Stimulated activated CD4-positive, alpha-beta T cell treated with anti-CD3 and anti-CD28 coated beads, Interleukin-15, amount 100 ng/mL, for 1 hour (primary cell): Measurements from ENCODE around the gene IVL.

Experiments used
- DNase-seq, 2 donors: peaks; one replicate each; pipeline ENCODE4 v3.0.0-alpha.2; 2020; ENCODE audit warnings: low read depth in 1 of 2, low spot score in 1 of 2

Gene IVL

GRCh38 chr1:152888126-152888525, 20.2 kb upstream of the IVL start:
- DNase-seq: no peak

- DNase-seq: no peak
These were observed 9.3 kb upstream of the IVL start for GRCh38 chr1:152899027-152899426.

DNA sequence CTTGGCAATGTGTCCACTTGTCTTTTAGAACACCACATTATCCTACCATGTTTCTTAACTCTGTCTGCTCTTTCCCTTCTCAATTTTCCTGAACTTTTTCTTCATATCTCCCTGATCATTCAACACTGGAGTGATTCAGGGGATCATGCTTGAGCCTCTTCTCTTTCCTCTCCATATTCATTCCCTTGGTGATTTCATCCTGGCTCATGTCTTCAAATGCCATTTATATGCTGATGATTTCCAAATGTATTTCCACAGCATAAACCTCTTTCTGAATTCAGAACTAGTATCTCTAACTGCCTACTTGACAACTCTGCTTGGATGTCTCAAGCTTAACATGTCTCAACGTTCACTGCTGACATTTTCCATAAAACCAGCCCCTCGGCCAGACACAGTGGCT, 8.5 kb upstream of the IVL start:
- DNase-seq: no peak

DNA sequence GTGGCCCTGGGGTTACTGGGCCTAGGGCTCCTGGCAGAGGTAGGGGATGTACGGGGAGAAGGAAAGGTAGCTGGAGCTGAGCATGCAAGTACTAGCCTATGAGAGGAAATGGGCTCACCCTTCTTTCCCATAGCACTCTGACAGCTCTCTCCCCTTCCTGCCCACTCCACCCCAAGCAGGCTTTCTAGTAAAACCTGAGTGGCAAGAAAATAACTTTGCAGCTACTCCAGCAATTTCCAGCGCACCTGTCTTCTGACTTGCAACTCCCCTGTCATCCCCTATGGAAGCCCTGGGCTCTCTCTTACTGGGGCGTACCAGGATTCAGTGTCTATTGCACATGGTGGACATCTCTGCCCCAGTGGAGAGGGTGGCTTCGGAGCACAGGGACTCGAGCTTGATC, 6.7 kb upstream of the IVL start:
- DNase-seq: no peak

GRCh38 chr1:152902636-152903035, 5.7 kb upstream of the IVL start:
- DNase-seq: no peak

GRCh38 chr1:152904688-152905440, 3.5 kb upstream of the IVL start:
- DNase-seq: no peak

DNA sequence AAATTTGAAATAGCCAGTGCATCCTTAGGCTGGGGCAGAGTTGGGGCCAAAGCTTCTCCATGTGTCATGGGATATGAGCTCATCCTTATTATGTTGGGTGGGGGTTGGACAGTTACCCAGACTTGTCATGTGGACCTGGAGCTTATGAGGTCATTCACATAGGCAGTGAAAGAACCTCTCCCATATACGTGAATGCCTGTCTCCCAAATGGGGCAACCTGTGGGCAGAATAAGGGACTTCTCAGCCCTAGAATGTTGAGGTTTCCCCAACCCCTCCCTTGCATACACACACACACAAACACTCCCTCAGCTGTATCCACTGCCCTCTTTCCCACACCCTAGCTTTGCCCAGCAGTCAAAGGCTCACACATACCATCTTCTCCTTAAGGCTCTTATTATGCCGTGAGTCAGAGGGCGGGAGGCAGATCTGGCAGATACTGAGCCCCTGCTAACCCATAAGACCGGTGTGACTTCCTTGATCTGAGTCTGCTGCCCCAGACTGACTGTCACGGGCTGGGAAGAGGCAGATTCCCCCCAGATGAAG, 2.3 kb upstream of the IVL start:
- DNase-seq: no peak

DNA sequence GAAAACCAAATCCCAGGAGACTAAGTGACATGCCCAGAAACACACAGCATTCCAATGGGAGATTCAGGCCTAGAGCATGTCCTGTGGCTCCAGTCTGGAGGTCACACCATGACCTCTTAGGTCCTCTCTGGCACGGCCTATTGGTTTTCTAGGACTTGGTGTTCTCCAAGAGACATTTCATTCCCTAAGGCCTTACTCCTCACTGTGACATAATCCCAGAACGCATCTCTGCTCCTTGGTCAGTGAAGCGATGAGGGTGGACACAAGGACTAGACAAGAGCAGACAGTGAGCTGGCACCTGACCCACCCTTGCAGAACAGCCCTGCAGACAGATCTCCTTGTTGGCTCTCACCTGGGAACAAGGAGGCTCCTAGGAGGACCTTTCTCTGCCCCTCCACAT, 860 bp downstream of the IVL start:
- DNase-seq: no peak

GRCh38 chr1:152912471-152912870, 4.1 kb downstream of the IVL start:
- no peak for DNase-seq

- DNase-seq: no peak
These were observed 4.6 kb downstream of the IVL start for GRCh38 chr1:152912900-152913299.

- DNase-seq: no peak
These were observed 9.4 kb downstream of the IVL start for GRCh38 chr1:152917794-152918193.

GRCh38 chr1:152919071-152919470, 10.7 kb downstream of the IVL start:
- DNase-seq: no peak

DNA sequence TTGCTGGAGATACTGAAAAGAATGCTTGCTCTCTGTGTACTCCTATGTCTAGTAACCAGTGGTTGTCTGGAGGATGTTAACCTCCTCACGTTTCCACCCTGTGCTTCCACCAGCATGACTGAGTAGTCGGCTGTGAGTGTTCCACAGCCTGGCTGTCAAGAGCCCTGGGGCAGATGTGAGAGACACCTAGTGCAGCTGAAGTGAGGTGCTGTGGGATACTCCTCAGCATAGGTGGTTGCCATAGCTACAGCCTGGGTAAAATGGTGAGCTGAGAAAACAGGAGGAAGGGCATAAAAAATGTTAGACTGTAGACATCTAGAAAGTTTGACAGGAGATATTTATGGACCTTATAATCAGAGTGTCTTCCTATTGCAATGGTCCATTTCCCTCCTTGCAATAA, 15.8 kb downstream of the IVL start:
- no peak for DNase-seq

DNA sequence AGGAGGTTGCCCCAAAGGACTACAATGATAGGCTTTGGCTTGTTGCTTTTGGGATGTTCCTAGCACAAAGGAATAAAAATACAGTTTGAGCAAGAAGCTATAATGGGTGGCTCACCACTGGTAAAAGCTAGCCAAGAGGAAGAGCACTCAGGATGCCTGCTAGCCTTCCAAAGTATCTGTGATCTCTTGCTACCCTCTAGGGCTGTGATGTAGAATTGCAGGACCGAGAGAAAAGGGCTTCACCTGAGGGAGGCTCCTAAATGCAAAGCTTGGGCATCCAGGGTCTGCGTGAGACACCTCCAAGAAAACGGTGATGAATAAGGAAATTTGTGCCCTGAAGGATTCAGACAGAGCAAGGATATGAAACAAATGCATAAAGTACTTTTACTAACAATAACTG, 17.7 kb downstream of the IVL start:
- no peak for DNase-seq

DNA sequence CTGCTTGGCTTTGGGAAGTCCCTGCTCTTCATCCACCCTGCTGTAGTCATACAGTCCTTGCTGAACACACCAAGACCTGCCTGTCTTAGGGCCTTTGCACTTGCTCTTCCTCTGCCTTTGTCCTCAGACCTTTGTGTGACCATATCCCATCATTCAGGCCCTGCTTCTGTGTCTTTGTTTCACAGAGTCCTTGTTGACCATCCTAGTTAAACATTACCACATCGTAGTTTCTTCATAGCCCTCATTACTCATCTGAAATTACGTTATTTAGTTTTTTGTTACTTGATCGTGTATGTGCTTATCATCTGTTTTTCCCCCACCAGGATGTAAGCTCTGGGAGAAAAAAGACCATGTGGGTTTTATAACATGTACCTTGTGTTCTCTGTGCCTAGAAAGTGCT, 20.3 kb downstream of the IVL start:
- DNase-seq: no peak

DNA sequence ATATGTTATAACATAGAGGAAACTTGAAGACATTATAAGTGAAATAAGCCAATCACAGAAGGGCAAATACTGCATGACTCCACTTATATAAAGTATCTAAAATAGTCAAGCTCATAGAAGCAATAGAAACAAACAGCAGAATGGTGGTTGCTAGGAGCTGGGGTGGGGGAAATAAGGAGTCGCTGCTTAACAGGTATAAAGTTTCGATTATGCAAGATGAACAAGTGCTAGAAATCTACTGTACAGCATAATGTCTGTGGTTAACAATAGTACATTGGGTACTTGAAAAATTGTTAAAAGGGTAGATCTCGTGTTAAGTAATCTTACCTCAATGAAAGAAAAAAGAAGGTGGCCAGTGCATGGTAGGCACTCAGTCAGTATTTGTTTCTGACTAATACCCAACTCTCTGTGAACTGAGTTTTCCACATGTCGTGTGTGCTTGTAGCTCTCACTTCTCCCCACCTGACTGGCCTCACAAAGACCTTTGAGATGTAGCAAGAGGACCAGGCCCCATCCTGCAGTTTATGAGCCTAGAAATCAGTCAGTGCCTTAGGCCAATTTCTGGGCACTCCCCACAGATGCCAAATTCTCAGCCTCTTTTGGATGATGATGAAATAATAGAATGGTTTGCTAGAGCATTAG, 23.9 kb downstream of the IVL start:
- DNase-seq: no peak

GRCh38 chr1:152933196-152933595, 24.9 kb downstream of the IVL start:
- DNase-seq: no peak

- DNase-seq: no peak
These were observed 32.3 kb downstream of the IVL start for GRCh38 chr1:152940614-152941013.

DNA sequence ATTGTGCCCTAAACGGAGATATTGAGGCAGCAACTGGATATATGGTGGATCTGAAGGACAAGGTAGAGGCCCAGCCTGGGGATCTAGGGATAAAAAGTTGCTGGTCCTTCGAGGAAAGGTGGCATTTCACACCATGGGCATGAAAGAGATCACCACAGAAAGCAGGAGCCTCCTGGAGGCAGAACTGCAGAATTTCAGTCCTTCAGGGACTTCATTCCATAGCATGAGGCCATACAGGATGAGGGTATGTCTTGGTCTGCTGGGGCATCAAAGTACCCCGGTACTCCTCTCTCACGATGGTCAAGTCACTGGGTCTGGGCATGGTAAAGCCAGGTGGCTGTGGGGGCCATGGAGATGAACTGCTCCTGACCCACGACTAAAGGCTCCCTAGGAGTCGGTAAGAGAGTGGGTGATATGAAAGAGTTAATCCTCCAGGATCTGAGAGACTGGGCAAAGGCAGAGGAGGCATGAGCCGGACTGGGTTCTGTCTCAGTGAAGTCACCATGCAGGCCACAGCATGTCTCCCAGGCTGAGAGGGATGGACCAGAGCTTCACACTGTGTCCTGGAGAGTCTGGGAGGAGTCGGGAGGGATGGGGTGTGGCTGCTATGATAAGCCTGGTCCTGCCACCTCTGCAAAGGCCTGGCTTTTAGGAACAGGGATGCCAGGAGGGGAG, 32.8 kb downstream of the IVL start:
- DNase-seq: no peak

DNA sequence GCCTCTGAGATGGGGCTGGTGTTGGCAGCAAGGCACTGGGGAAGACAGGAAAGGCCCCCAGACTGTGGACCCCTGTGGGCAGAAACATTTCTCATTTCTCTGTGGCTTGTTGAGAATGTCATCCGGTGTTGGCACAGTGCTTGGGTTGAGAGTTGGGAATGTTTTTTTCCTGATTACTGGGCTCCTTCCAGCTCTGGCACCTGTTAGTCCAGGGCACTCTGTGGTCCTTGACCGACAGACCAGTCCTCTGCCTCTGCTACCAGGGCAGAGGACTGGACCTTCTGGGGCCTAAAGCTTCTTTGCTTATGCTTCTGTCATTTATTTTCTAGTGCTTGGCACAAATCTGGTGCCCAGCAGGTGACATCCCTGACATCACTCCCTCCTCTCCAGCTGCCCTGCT, 33.8 kb downstream of the IVL start:
- no peak for DNase-seq

- DNase-seq: no peak
These were observed 37.9 kb downstream of the IVL start for GRCh38 chr1:152946248-152946647.

DNA sequence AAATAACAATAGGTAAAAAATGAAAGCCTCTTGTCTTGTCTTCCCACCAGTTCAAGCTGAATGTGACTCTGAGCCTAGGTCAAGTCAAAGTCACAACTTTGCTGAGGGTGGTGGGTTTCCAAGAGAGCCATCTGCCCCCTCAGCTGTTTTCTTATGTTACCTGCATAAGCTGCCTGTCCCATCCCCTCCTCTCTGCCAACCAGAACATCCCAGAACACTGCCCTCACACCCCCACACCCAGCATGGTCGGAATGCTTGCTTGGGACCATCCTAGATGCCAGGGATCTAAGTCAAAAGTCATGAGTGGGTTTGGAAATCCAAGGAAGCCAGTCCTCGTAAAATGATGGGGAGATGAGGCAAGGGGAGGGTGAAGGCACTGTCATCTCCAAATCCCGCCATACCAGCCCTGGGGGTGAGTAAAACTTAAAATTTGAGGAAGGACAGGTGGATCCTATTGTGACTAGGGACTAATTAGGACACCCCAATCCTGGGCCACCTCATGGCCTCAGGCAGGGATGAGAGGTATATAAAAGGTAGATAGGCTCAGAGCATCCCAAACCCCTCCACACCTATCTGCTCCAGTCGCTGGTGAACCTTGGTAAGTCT, 38.4 kb downstream of the IVL start, which contains the start of gene SPRR5:
Gene SPRR5 (plus strand): TSS at position 556 of the 606 bp plus-strand sequence. CDS start 1,349 bp downstream, outside the sequence.
- no peak for DNase-seq
